ENCODE measurements around the gene TFAP2C.

GRCh38 chr20:56664796-56665195 is 35.7 kb downstream of the TFAP2C start:
- no peak for TF ChIP-seq GATA2 (IDR thresholded peaks at IDR 0.05; ENCODE audit: low read depth, low read length)
- TF ChIP-seq GATA3 (IDR thresholded peaks at IDR 0.05; ENCODE audit: low read depth, low read length) = no peak

All from SH-SY5Y (cell line).